Endodermal cell (in vitro differentiated cells): ENCODE results near the gene GALNS. TPM values are rescaled to one million over a fixed set of nuclear protein-coding genes. Genes with fewer than 3 reads are reported as not detected.
A peak's percentile ranks its signal among the peaks of the same experiment; 100 is the strongest.

ENCODE experiments used
- DNase-seq: peaks from one replicate; pipeline ENCODE4 v3.0.0-alpha.2; 2017
- H3K27ac ChIP-seq: 2 replicates; pipeline ENCODE4 v1.5.1; 2013; ENCODE audit warnings: mild to moderate bottlenecking, low read depth, low read length, moderate library complexity
- H3K27me3 ChIP-seq: 2 replicates; pipeline ENCODE4 v1.6.1; 2013; ENCODE audit warnings: mild to moderate bottlenecking, low read length, moderate library complexity; ENCODE audit not compliant: insufficient read depth, control insufficient read depth, poor library complexity, severe bottlenecking
- H3K36me3 ChIP-seq: 2 replicates; pipeline ENCODE4 v1.7.0; 2013; ENCODE audit warnings: mild to moderate bottlenecking, low read length, moderate library complexity; ENCODE audit not compliant: control insufficient read depth, insufficient read depth
- H3K4me1 ChIP-seq: one replicate; pipeline ENCODE4 v1.7.0; 2013; ENCODE audit warnings: low read length; ENCODE audit not compliant: control insufficient read depth, insufficient read depth
- H3K4me3 ChIP-seq: 2 replicates; pipeline ENCODE4 v1.5.1; 2013; ENCODE audit warnings: mild to moderate bottlenecking, low read length, moderate library complexity
- H3K9ac ChIP-seq: 2 replicates; pipeline ENCODE4 v1.6.1; 2013; ENCODE audit warnings: mild to moderate bottlenecking, low read length, moderate library complexity; ENCODE audit not compliant: poor library complexity, severe bottlenecking; ENCODE audit errors: extremely low read depth
- H3K9me3 ChIP-seq: 2 replicates; pipeline ENCODE4 v1.6.1; 2013; ENCODE audit warnings: mild to moderate bottlenecking, low read length, moderate library complexity; ENCODE audit not compliant: control insufficient read depth
- H3K27ac Mint-ChIP-seq: 2 replicates; pipeline ENCODE4 v1.8.0; 2020; ENCODE audit warnings: mixed read lengths
- H3K27me3 Mint-ChIP-seq: 2 replicates; pipeline ENCODE4 v1.8.0; 2021; ENCODE audit warnings: mild to moderate bottlenecking, mixed read lengths; ENCODE audit not compliant: insufficient read depth
- H3K36me3 Mint-ChIP-seq: 2 replicates; pipeline ENCODE4 v1.8.0; 2020; ENCODE audit warnings: low read depth, mixed read lengths
- H3K4me1 Mint-ChIP-seq: 2 replicates; pipeline ENCODE4 v1.8.0; 2020; ENCODE audit warnings: mixed read lengths
- H3K4me3 Mint-ChIP-seq: 2 replicates; pipeline ENCODE4 v1.8.0; 2020; ENCODE audit warnings: mild to moderate bottlenecking, moderate library complexity, mixed read lengths
- H3K9me3 Mint-ChIP-seq: 2 replicates; pipeline ENCODE4 v1.8.0; 2020; ENCODE audit warnings: mild to moderate bottlenecking, mixed read lengths
- WGBS, 2 experiments: methylation state at CpG; one replicate each; pipeline versions ENCODE4 v1.1.5 to v1.1.7; 2013; ENCODE audit warnings: missing lambda C conversion rate in 2 of 2, mixed read lengths in 1 of 2; ENCODE audit not compliant: insufficient coverage in 1 of 2, insufficient read length in 1 of 2; 5-methylcytosine and 5-hydroxymethylcytosine counted together
- total RNA-seq, 2 donors: library from RNA; stranded (reverse); fragmentation: NEBNext Ultra II Directional in 1 of 2; extraction: Animal tissue kit (Norgen Biotek cat#: 25700) in 1 of 2; gene quantifications; 2 replicates in 1 of 2; 3 replicates in 1 of 2; pipeline ENCODE4 v1.2.1, GENCODE V29; 2021
- TF ChIP-seq, protein P1 (sequence below): fragments of 200-600 bp; sonication (generic); conservative IDR thresholded peaks from 2 replicates; pipeline ENCODE4 v1.5.0; 2021; ENCODE audit warnings: antibody characterized with exemption, mild to moderate bottlenecking

The GALNS gene
- total RNA-seq, 2 donors from 2014 or later = 32.2 to 39.6 TPM

DNA sequence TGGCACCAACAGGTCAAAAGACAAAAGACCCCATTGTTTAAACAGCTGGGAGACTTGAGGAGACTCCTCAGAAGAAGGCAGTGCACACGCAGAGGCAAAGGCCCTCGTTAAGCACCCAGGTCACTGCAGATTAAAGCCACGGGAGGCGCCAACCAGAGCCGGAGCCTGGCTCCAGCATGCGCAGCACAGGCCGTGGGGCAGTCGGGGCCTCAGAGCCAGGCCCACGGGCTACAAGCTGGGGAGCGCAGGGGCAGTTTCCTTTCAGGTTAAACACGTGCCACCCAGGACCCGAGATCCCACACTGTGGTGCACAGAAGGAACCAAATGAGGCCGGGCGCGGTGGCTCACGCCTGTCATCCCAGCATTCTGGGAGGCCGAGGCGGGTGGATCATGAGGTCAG, 80.9 kb downstream of the GALNS start:
- Histone ChIP-seq H3K27ac (no peak overlapping the region), H3K4me1 (peaks cover 20% of the 10 kb centered on the region), H3K9ac (no peak overlapping the region), H3K9me3 (no peaks in the 10 kb centered on the region), H3K27me3 (no peaks in the 10 kb centered on the region), H3K36me3 (no peaks in the 10 kb centered on the region), H3K4me3 (no peak overlapping the region)
- peaks cover 28% of the 10 kb centered on the region for H3K4me1 Mint-ChIP-seq
- WGBS, 2 experiments = 94 to 98% methylated on average over 15 to 18 of the region's 18 CpGs
- TF ChIP-seq, protein P1, sequence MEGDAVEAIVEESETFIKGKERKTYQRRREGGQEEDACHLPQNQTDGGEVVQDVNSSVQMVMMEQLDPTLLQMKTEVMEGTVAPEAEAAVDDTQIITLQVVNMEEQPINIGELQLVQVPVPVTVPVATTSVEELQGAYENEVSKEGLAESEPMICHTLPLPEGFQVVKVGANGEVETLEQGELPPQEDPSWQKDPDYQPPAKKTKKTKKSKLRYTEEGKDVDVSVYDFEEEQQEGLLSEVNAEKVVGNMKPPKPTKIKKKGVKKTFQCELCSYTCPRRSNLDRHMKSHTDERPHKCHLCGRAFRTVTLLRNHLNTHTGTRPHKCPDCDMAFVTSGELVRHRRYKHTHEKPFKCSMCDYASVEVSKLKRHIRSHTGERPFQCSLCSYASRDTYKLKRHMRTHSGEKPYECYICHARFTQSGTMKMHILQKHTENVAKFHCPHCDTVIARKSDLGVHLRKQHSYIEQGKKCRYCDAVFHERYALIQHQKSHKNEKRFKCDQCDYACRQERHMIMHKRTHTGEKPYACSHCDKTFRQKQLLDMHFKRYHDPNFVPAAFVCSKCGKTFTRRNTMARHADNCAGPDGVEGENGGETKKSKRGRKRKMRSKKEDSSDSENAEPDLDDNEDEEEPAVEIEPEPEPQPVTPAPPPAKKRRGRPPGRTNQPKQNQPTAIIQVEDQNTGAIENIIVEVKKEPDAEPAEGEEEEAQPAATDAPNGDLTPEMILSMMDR = no peak
- no peaks in the 10 kb centered on the region for H3K36me3 Mint-ChIP-seq
- no peak overlapping the region for H3K4me3 Mint-ChIP-seq
- H3K9me3 Mint-ChIP-seq = no peaks in the 10 kb centered on the region
- DNase-seq = no peak
- no peak overlapping the region for H3K27ac Mint-ChIP-seq
- H3K27me3 Mint-ChIP-seq = peaks cover 2% of the 10 kb centered on the region

DNA sequence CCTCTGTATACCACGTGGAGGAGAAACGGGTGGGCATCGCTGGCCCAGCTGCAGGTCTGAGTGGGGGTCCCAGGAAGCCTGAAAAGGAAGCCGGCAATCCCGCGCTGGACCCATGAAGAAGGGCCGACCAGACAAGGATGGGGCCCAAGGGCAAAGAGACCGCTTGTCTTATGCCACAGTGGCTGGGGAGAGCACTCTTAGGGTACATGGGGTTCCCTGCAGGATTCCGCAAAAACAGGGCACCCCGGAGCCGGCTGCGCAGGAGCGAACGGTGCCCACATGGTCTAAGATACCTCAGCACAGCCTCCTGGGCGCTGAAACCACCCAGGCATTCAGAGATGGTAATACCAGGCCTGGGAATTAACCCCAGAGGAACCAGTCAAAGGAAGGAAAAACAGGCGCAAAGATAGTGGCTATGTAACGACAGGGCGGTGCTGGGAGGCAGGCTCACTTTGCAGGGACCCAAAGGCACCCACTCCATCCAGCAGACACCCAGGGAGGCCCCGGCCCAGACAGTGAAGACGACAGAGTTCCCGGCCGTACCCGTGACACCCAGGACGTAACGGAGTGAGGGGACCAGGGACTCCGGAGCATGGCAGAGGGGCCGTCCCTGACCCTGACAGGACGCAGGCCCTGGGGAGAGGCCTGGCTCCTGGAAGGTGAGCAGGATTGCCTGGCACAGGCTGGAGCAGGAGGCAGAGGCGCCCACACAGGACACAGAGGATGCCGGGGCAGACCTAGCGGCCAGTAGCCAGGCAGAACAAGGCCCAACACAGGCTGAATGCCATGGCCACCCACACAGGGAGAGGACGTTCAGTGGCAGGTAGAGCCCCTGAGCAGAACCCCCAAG, 82.0 kb downstream of the GALNS start:
- TF ChIP-seq, protein P1 = no peak
- H3K9ac ChIP-seq = no peak overlapping the region
- 93 to 94% methylated on average over 25 to 32 of the region's 32 CpGs for WGBS, 2 experiments
- Mint-ChIP-seq H3K27me3 (peaks cover 2% of the 10 kb centered on the region), H3K36me3 (no peaks in the 10 kb centered on the region), H3K4me3 (no peak overlapping the region), H3K9me3 (no peaks in the 10 kb centered on the region), H3K27ac (no peak overlapping the region), H3K4me1 (peaks cover 22% of the 10 kb centered on the region)
- no peak overlapping the region for H3K27ac ChIP-seq
- H3K9me3 ChIP-seq = no peaks in the 10 kb centered on the region
- H3K27me3 ChIP-seq = no peaks in the 10 kb centered on the region
- H3K4me3 ChIP-seq = no peak overlapping the region
- H3K4me1 ChIP-seq = peaks cover 25% of the 10 kb centered on the region
- DNase-seq = no peak
- no peaks in the 10 kb centered on the region for H3K36me3 ChIP-seq

GRCh38 chr16:88773812-88774291, 82.9 kb downstream of the GALNS start:
- WGBS, 2 experiments = 60 to 63% methylated on average over 2 to 12 of the region's 12 CpGs
- H3K4me3 ChIP-seq = no peak overlapping the region

More at GRCh38 chr16:88773812-88774291, 82.9 kb downstream of the GALNS start:
- Histone ChIP-seq H3K9ac (no peak overlapping the region), H3K27me3 (no peaks in the 10 kb centered on the region), H3K9me3 (no peaks in the 10 kb centered on the region), H3K27ac (no peak overlapping the region), H3K36me3 (no peaks in the 10 kb centered on the region), H3K4me1 (peaks cover 24% of the 10 kb centered on the region)
- Mint-ChIP-seq H3K4me3 (no peak overlapping the region), H3K36me3 (no peaks in the 10 kb centered on the region), H3K27ac (no peak overlapping the region), H3K27me3 (peaks cover 2% of the 10 kb centered on the region), H3K4me1 (peaks cover 25% of the 10 kb centered on the region), H3K9me3 (no peaks in the 10 kb centered on the region)
- TF ChIP-seq, protein P1 = no peak
- peak; percentile 83 for DNase-seq
